ENCODE data around the gene VPS35.

VPS35 gene

GRCh38 chr16:46731691-46732555 is 42.9 kb upstream of the VPS35 start:
- Mint-ChIP-seq H3K27ac (no peak overlapping the region), H3K9me3 (no peaks in the 10 kb centered on the region), H3K36me3 (ENCODE audit: low read depth) (no peaks in the 10 kb centered on the region), H3K4me3 (no peak overlapping the region), H3K27me3 (ENCODE audit: low read depth) (peaks cover 8% of the 10 kb centered on the region), H3K4me1 (no peaks in the 10 kb centered on the region)
- no peak for TF ChIP-seq CTCF (IDR thresholded peaks at IDR 0.05; ENCODE audit: unreplicated experiment in 3 of 3)

- Mint-ChIP-seq H3K4me1 (no peaks in the 10 kb centered on the region), H3K27ac (no peak overlapping the region), H3K36me3 (ENCODE audit: low read depth) (no peaks in the 10 kb centered on the region), H3K4me3 (no peak overlapping the region), H3K27me3 (ENCODE audit: low read depth) (peaks cover 7% of the 10 kb centered on the region), H3K9me3 (peaks cover 3% of the 10 kb centered on the region)
- no peak for TF ChIP-seq CTCF (IDR thresholded peaks at IDR 0.05; ENCODE audit: unreplicated experiment in 3 of 3)
Measured at GRCh38 chr16:46730801-46731690, 42.1 kb upstream of the VPS35 start.

DNA sequence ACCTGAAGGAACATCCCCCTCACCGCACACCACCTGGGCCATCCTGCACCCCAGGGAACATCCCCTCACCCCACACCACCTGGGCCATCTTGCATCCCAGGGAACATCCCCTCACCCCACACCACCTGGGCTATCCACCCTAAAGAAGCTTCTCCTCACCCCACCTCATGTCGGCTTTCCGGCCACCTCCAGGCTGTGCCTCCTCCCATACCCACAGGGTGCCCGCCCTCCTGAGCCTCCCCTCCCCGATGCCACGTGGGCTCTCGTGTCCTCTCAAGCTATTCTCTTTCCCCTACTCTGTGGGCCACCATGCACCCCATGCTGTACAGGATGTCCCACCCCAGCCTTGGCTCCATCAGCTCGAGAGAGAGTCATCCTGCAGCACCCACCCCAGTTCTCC is 41.1 kb upstream of the VPS35 start:
- Mint-ChIP-seq H3K27ac (no peak overlapping the region), H3K27me3 (ENCODE audit: low read depth) (peaks cover 7% of the 10 kb centered on the region), H3K36me3 (ENCODE audit: low read depth) (no peaks in the 10 kb centered on the region), H3K4me1 (no peaks in the 10 kb centered on the region), H3K9me3 (peaks cover 8% of the 10 kb centered on the region), H3K4me3 (no peak overlapping the region)
- no peak for TF ChIP-seq CTCF (IDR thresholded peaks at IDR 0.05; ENCODE audit: unreplicated experiment in 3 of 3)

- Mint-ChIP-seq H3K36me3 (ENCODE audit: low read depth) (no peaks in the 10 kb centered on the region), H3K9me3 (peaks cover 8% of the 10 kb centered on the region), H3K4me1 (no peaks in the 10 kb centered on the region), H3K27me3 (ENCODE audit: low read depth) (peaks cover 7% of the 10 kb centered on the region), H3K4me3 (no peak overlapping the region), H3K27ac (no peak overlapping the region)
- no peak for TF ChIP-seq CTCF (IDR thresholded peaks at IDR 0.05; ENCODE audit: unreplicated experiment in 3 of 3)
Measured at GRCh38 chr16:46729326-46729995, 40.5 kb upstream of the VPS35 start.

GRCh38 chr16:46728806-46729205 is 39.8 kb upstream of the VPS35 start:
- no peaks in the 10 kb centered on the region for H3K4me1 Mint-ChIP-seq
- peaks cover 7% of the 10 kb centered on the region for H3K27me3 Mint-ChIP-seq (ENCODE audit: low read depth)
- H3K27ac Mint-ChIP-seq = no peak overlapping the region
- H3K36me3 Mint-ChIP-seq (ENCODE audit: low read depth) = no peaks in the 10 kb centered on the region
- no peak for TF ChIP-seq CTCF (IDR thresholded peaks at IDR 0.05; ENCODE audit: unreplicated experiment in 3 of 3)
- H3K4me3 Mint-ChIP-seq = no peak overlapping the region
- H3K9me3 Mint-ChIP-seq = peaks cover 8% of the 10 kb centered on the region
